Fibroblast of the aortic adventitia (primary cell): ENCODE measurements around the gene TUBGCP6. TPM values are rescaled to one million over a fixed set of nuclear protein-coding genes. Genes with fewer than 3 reads are reported as not detected.

Source experiments
- DNase-seq: peaks from one replicate; pipeline ENCODE4 v3.0.0-alpha.2; 2010; ENCODE audit warnings: low read depth
- H3K4me3 ChIP-seq: 2 replicates; pipeline ENCODE4 v1.5.1; 2011; ENCODE audit warnings: low read depth, mild to moderate bottlenecking, control low read depth, low read length, moderate library complexity
- CTCF ChIP-seq: IDR thresholded peaks from 2 replicates; pipeline ENCODE4 v1.5.1; 2011; ENCODE audit warnings: mild to moderate bottlenecking, low read length, control low read depth, inconsistent platforms; ENCODE audit not compliant: insufficient read depth
- total RNA-seq: library from RNA; depleted of rRNA; stranded (reverse); fragments of >200 nt; gene quantifications from 2 replicates; pipeline ENCODE4 v1.2.3, GENCODE V29; 2012; ENCODE audit warnings: low replicate concordance

The TUBGCP6 gene
- total RNA-seq, 1 donor = 23.6 TPM

DNA sequence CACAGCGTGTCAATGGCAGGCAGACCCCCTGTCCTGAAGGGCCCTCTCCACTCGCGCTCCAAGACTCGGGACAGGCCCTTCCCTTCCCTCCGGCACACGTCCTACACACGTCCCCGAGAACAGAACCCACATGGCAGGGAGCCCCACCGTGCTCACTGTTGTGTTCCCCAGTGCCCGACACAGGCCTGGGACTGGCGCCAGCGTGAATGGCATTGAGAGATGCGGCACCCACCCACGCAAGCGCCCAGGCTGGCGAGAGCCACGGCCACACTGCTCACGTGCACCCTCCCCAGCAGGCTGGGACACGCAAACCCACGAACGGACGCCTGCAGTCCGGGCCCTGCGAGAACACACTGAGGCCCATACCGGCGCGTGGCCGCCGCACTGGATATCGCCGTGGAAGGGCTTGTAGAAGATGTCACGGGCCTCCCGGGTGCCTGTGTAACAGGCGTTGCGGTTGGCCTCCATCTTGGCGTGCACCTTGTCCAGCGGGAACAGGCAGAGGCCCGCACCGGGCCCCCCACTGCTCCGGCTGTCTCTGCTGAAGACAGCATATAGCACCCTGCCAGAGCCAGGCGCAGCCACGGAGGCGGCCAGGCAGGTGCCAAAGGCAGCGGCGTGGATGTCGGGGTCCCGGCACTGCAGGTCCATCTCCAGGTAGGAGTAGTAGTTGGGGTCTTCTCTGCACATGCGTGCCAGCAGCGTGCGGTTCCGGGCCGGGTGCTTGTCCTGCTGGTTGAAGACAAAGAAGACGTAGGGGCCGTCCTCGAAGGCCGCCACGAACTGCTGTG is 44.5 kb upstream of the TUBGCP6 start:
- DNase-seq = no peak
- H3K4me3 ChIP-seq = no peak overlapping the region
- no peak for TF ChIP-seq CTCF

GRCh38 chr22:50287731-50288130 is 42.9 kb upstream of the TUBGCP6 start:
- no peak for DNase-seq
- H3K4me3 ChIP-seq = no peak overlapping the region

GRCh38 chr22:50286701-50287318 is 42.0 kb upstream of the TUBGCP6 start:
- DNase-seq = no peak
- TF ChIP-seq CTCF = no peak
- no peak overlapping the region for H3K4me3 ChIP-seq

More at GRCh38 chr22:50287731-50288130, 42.9 kb upstream of the TUBGCP6 start:
- no peak for TF ChIP-seq CTCF

DNA sequence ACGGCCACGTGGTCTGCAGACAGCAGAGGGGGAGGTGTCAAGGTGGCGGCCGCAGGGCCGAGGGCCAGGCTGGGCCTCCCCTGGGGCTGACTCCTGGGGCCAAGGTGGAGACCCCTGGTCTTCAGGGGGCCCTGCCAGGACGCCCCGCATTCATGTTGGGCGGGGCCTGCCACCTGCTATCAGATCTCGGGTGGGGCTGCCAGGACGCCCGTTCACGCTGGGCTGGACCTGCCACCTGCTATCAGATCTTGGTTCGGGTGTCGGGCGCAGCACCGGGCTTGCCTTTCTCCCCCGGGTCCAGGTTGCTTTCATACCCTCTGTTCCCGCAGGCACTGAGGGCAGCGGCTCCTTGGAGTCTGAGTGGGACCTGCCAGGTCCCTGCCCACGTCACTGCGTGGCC is 41.5 kb upstream of the TUBGCP6 start:
- TF ChIP-seq CTCF = no peak
- no peak for DNase-seq

DNA sequence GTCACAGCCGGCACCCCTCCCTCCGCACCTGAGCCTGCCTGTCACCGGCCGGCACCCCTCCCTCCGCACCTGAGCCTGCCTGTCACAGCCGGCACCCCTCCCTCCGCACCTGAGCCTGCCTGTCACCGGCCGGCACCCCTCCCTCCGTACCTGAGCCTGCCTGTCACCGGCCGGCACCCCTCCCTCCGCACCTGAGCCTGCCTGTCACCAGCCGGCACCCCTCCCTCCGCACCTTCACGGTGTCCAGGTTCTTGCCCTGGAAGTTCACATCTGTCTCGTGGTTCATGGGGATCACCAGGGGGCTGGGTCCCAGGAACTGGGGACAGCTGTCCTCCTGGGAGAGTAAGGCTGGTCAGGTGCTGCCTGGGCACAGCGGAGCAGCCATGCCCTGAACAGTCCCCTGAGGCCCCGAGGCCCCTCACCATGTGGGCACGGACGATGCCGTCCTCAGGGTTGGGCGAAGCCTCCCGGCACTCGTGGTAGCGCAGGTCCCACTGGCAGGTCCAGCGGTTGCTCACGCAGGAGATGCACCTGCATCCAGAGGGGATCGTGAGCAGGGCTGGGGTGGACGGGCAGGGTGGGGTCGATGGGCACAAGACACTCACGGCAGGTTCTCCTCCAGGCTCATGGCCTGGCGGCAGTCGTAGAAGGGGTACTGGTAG is 40.9 kb upstream of the TUBGCP6 start:
- DNase-seq = no peak

More for the DNA sequence above, 41.5 kb upstream of the TUBGCP6 start:
- no peak overlapping the region for H3K4me3 ChIP-seq

GRCh38 chr22:50284479-50284878 is 39.7 kb upstream of the TUBGCP6 start:
- no peak overlapping the region for H3K4me3 ChIP-seq
- no peak for TF ChIP-seq CTCF
- DNase-seq = no peak

More for the DNA sequence above, 40.9 kb upstream of the TUBGCP6 start:
- TF ChIP-seq CTCF = no peak
- H3K4me3 ChIP-seq = no peak overlapping the region
